ENCODE results near the gene GPHA2. TPM values are rescaled to one million over a fixed set of nuclear protein-coding genes. Genes with fewer than 3 reads are reported as not detected.

GPHA2 gene
- total and polyA plus RNA-seq, 10 of the 15 experiments (the other 5 are each of a cell fraction or from before 2014, with no cell fraction given), result not detected

DNA sequence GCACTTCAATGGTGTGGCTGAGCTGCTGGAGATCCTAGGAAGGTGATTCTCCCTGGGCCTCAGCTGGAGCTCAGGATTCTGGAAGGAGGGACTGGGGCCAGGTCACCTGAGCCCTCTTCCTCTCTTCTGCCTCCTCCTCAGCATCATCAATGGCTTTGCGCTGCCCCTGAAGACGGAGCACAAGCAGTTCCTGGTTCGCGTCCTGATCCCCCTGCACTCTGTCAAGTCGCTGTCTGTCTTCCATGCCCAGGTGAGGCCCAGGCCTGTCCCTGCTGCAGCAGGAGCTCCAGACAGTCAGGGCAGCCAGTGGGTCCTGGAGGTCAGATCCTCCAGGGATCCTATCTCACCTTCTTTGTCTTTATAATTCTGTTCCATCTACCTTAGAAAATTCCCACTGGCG is 5.4 kb downstream of the GPHA2 start:
- RAD21 ChIA-PET (ENCODE audit: unreplicated experiment), result no interaction called here
- POLR2A ChIA-PET, result no interaction called here

More for the DNA sequence above, 5.4 kb downstream of the GPHA2 start:
- Histone ChIP-seq H3K27me3 (replicated peaks in 1 of 2; ENCODE audit: control insufficient read depth in 2 of 2, insufficient read depth in 2 of 2, low read length in 1 of 2) (no peaks in the 10 kb centered on the region), H3K4me2 (ENCODE audit: control insufficient read depth, insufficient read depth) (no peak overlapping the region), H3K4me1 (ENCODE audit: control insufficient read depth, insufficient read depth, low read length) (no peaks in the 10 kb centered on the region), H3K4me3 (no peak overlapping the region), H4K20me1 (ENCODE audit: control insufficient read depth, insufficient read depth) (no peaks in the 10 kb centered on the region), H3K79me2 (ENCODE audit: control insufficient read depth, insufficient read depth, low read length) (no peaks in the 10 kb centered on the region), H3K27ac (ENCODE audit: control insufficient read depth, insufficient read depth) (no peak overlapping the region), H3K36me3 (ENCODE audit: control insufficient read depth in 2 of 2, insufficient read depth in 2 of 2, low read length in 1 of 2) (no peaks in the 10 kb centered on the region; a peak in 1 of 4 replicates), H3K9ac (ENCODE audit: control insufficient read depth, insufficient read depth, low read length) (no peak overlapping the region), H3K9me3 (replicated peaks; ENCODE audit: control insufficient read depth, insufficient read depth, low read length) (no peaks in the 10 kb centered on the region), H2AFZ (ENCODE audit: control insufficient read depth, low read depth, low read length) (no peak overlapping the region)
- ChIA-PET CTCF (interaction anchor here (1.0 kb wide), 1 partner anchor 13 kb away, joined by 3 read pairs; no protein-coding TSS in a partner anchor), SMC1A (ENCODE audit: uncharacterized antibody, unreplicated experiment) (no interaction called here)
- no peak for FAIRE-seq
- no peak for ATAC-seq
- intact Hi-C loops (cut with micrococcal nuclease; ENCODE audit: unreplicated experiment) (no loop called here), in situ Hi-C loops (cut with MboI) (no loop called here)
- TF ChIP-seq SRF (IDR thresholded peaks at IDR 0.05; ENCODE audit: low read depth in 2 of 2, low read length in 2 of 2) (no peak), ATF7 (IDR thresholded peaks at IDR 0.05; ENCODE audit: low read depth) (no peak), EZH2 (IDR thresholded peaks at IDR 0.05; ENCODE audit: borderline replicate concordance, control insufficient read depth, low read depth, low read length) (no peak), CREM (IDR thresholded peaks at IDR 0.05; ENCODE audit: low read depth) (no peak), POLR2AphosphoS2 (IDR thresholded peaks at IDR 0.05; ENCODE audit: low read depth, low read length) (no peak), SUZ12 (IDR thresholded peaks at IDR 0.05; ENCODE audit: unreplicated experiment) (no peak), CHD4 (IDR thresholded peaks at IDR 0.05) (no peak), ESRRA (IDR thresholded peaks at IDR 0.05; ENCODE audit: low read length) (no peak), KDM1A (IDR thresholded peaks at IDR 0.05; ENCODE audit: borderline replicate concordance) (no peak), STAT3 (IDR thresholded peaks at IDR 0.05; ENCODE audit: low read depth, low read length) (no peak)
- TF ChIP-seq, protein P1, sequence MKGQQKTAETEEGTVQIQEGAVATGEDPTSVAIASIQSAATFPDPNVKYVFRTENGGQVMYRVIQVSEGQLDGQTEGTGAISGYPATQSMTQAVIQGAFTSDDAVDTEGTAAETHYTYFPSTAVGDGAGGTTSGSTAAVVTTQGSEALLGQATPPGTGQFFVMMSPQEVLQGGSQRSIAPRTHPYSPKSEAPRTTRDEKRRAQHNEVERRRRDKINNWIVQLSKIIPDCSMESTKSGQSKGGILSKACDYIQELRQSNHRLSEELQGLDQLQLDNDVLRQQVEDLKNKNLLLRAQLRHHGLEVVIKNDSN (IDR thresholded peaks at IDR 0.05; ENCODE audit: borderline replicate concordance, extremely low read length, insufficient read depth, low read depth, low read length), result no peak
- TF ChIP-seq, protein P2, sequence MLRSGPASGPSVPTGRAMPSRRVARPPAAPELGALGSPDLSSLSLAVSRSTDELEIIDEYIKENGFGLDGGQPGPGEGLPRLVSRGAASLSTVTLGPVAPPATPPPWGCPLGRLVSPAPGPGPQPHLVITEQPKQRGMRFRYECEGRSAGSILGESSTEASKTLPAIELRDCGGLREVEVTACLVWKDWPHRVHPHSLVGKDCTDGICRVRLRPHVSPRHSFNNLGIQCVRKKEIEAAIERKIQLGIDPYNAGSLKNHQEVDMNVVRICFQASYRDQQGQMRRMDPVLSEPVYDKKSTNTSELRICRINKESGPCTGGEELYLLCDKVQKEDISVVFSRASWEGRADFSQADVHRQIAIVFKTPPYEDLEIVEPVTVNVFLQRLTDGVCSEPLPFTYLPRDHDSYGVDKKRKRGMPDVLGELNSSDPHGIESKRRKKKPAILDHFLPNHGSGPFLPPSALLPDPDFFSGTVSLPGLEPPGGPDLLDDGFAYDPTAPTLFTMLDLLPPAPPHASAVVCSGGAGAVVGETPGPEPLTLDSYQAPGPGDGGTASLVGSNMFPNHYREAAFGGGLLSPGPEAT (IDR thresholded peaks at IDR 0.05; ENCODE audit: low read depth), result no peak
- TF ChIP-seq, protein P3, sequence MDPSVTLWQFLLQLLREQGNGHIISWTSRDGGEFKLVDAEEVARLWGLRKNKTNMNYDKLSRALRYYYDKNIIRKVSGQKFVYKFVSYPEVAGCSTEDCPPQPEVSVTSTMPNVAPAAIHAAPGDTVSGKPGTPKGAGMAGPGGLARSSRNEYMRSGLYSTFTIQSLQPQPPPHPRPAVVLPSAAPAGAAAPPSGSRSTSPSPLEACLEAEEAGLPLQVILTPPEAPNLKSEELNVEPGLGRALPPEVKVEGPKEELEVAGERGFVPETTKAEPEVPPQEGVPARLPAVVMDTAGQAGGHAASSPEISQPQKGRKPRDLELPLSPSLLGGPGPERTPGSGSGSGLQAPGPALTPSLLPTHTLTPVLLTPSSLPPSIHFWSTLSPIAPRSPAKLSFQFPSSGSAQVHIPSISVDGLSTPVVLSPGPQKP (IDR thresholded peaks at IDR 0.05; ENCODE audit: low read depth, low read length), result no peak
- TF ChIP-seq, protein P4, sequence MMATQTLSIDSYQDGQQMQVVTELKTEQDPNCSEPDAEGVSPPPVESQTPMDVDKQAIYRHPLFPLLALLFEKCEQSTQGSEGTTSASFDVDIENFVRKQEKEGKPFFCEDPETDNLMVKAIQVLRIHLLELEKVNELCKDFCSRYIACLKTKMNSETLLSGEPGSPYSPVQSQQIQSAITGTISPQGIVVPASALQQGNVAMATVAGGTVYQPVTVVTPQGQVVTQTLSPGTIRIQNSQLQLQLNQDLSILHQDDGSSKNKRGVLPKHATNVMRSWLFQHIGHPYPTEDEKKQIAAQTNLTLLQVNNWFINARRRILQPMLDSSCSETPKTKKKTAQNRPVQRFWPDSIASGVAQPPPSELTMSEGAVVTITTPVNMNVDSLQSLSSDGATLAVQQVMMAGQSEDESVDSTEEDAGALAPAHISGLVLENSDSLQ (IDR thresholded peaks at IDR 0.05), result no peak
- no TSS peak for BruUV-seq (replicated peaks)
- no peak for DNase-seq (ENCODE audit: low read depth, low spot score)
- WGBS (ENCODE audit: insufficient coverage, insufficient replicate concordance, low lambda C conversion rate, missing lambda C conversion rate), result 82% methylated on average over 6 of the region's 6 CpGs

Data from GM12878 (cell line).